ENCODE results near the gene ZNF414.

ZNF414 gene

GRCh38 chr19:8490873-8491272 lies 23.1 kb downstream of the ZNF414 start:
- DNase-seq (ENCODE audit: low read depth, low spot score): no peak

- no peak for DNase-seq (ENCODE audit: low read depth, low spot score)
Observed at GRCh38 chr19:8490395-8490760, 23.6 kb downstream of the ZNF414 start.

- no peak for DNase-seq (ENCODE audit: low read depth, low spot score)
Observed at GRCh38 chr19:8489561-8490394, 24.2 kb downstream of the ZNF414 start.

GRCh38 chr19:8488365-8488764 lies 25.6 kb downstream of the ZNF414 start:
- DNase-seq (ENCODE audit: low read depth, low spot score): no peak

GRCh38 chr19:8487137-8487851 lies 26.7 kb downstream of the ZNF414 start:
- no peak for DNase-seq (ENCODE audit: low read depth, low spot score)

- DNase-seq (ENCODE audit: low read depth, low spot score): no peak
Observed at GRCh38 chr19:8486661-8487136, 27.3 kb downstream of the ZNF414 start.

GRCh38 chr19:8485561-8486371 lies 28.2 kb downstream of the ZNF414 start:
- no peak for DNase-seq (ENCODE audit: low read depth, low spot score)

GRCh38 chr19:8484331-8484894 lies 29.6 kb downstream of the ZNF414 start:
- DNase-seq (ENCODE audit: low read depth, low spot score): no peak

- no peak for DNase-seq (ENCODE audit: low read depth, low spot score)
Observed at GRCh38 chr19:8483165-8483564, 30.8 kb downstream of the ZNF414 start.

- no peak for DNase-seq (ENCODE audit: low read depth, low spot score)
Observed at GRCh38 chr19:8482696-8483095, 31.3 kb downstream of the ZNF414 start.

- no peak for DNase-seq (ENCODE audit: low read depth, low spot score)
Observed at GRCh38 chr19:8481616-8482015, 32.4 kb downstream of the ZNF414 start.

GRCh38 chr19:8481201-8481600 lies 32.8 kb downstream of the ZNF414 start:
- no peak for DNase-seq (ENCODE audit: low read depth, low spot score)

GRCh38 chr19:8478598-8478997 lies 35.4 kb downstream of the ZNF414 start:
- no peak for DNase-seq (ENCODE audit: low read depth, low spot score)

- no peak for DNase-seq (ENCODE audit: low read depth, low spot score)
Observed at GRCh38 chr19:8477889-8478288, 36.1 kb downstream of the ZNF414 start.

GRCh38 chr19:8476524-8476923 lies 37.4 kb downstream of the ZNF414 start:
- DNase-seq (ENCODE audit: low read depth, low spot score): no peak

- no peak for DNase-seq (ENCODE audit: low read depth, low spot score)
Observed at GRCh38 chr19:8475005-8475404, 39.0 kb downstream of the ZNF414 start.

- no peak for DNase-seq (ENCODE audit: low read depth, low spot score)
Observed at GRCh38 chr19:8473648-8474476, 40.1 kb downstream of the ZNF414 start.

GRCh38 chr19:8469613-8470368 lies 44.2 kb downstream of the ZNF414 start:
- DNase-seq (ENCODE audit: low read depth, low spot score): no peak

GRCh38 chr19:8468761-8469373 lies 45.1 kb downstream of the ZNF414 start:
- DNase-seq (ENCODE audit: low read depth, low spot score): no peak

GRCh38 chr19:8468124-8468523 lies 45.8 kb downstream of the ZNF414 start:
- DNase-seq (ENCODE audit: low read depth, low spot score): no peak
